Spleen (tissue), 13 donors: ENCODE results near the gene LRCH3. TPM values are rescaled to one million over a fixed set of nuclear protein-coding genes. Genes with fewer than 3 reads are reported as not detected.

Experiments used
- DNase-seq: peaks from one replicate; pipeline ENCODE4 v3.0.0-alpha.2; 2020
- H3K27ac ChIP-seq, 8 donors: fragments of 200-600 bp; sonication (generic) in 7 of 8; 1 replicate in 4 of 8; 2 replicates in 4 of 8; pipeline versions ENCODE4 v1.5.0 to v1.8.0; 2016 to 2021; ENCODE audit warnings: inconsistent platforms in 4 of 8, mild to moderate bottlenecking in 4 of 8, moderate library complexity in 1 of 8
- H3K27me3 ChIP-seq, 7 donors: fragments of 200-600 bp; sonication (generic) in 6 of 7; replicated peaks in 1 of 7; 1 replicate in 4 of 7; 2 replicates in 3 of 7; pipeline versions ENCODE4 v1.5.0 to v1.8.0; 2016 to 2021; ENCODE audit warnings: inconsistent platforms in 3 of 7, mild to moderate bottlenecking in 1 of 7
- H3K36me3 ChIP-seq, 6 donors: fragments of 200-600 bp; sonication (generic) in 5 of 6; 1 replicate in 4 of 6; 2 replicates in 2 of 6; pipeline versions ENCODE4 v1.5.0 to v1.8.0; 2016 to 2021; ENCODE audit warnings: inconsistent platforms in 2 of 6
- H3K4me1 ChIP-seq, 6 donors: fragments of 200-600 bp; sonication (generic) in 5 of 6; 1 replicate in 3 of 6; 2 replicates in 3 of 6; pipeline versions ENCODE4 v1.5.0 to v1.8.0; 2016 to 2021; ENCODE audit warnings: inconsistent platforms in 3 of 6
- H3K4me3 ChIP-seq, 8 donors: fragments of 200-600 bp; sonication (generic) in 7 of 8; 1 replicate in 4 of 8; 2 replicates in 4 of 8; pipeline versions ENCODE4 v1.5.0 to v1.8.0; 2016 to 2021; ENCODE audit warnings: inconsistent platforms in 4 of 8, mild to moderate bottlenecking in 4 of 8, moderate library complexity in 2 of 8
- H3K9me3 ChIP-seq, 8 donors: fragments of 200-600 bp; sonication (generic) in 7 of 8; 1 replicate in 4 of 8; 2 replicates in 4 of 8; pipeline versions ENCODE4 v1.5.0 to v1.8.0; 2016 to 2021; ENCODE audit warnings: inconsistent platforms in 4 of 8
- CTCF ChIP-seq, 11 experiments: fragments of 200-600 bp in 7 of 11; fragments of 450-650 bp in 4 of 11; sonication (generic) in 4 of 11; IDR thresholded peaks in 8 of 11; conservative IDR thresholded peaks in 3 of 11; 1 replicate in 7 of 11; 2 replicates in 4 of 11; pipeline versions ENCODE4 v1.4.0 to v1.8.0; 2016 to 2021; ENCODE audit warnings: antibody characterized with exemption in 11 of 11, inconsistent platforms in 4 of 11, mild to moderate bottlenecking in 1 of 11
- POLR2A ChIP-seq, 3 donors: fragments of 450-650 bp; IDR thresholded peaks; one replicate each; pipeline ENCODE4 v1.5.1; 2017; ENCODE audit warnings: antibody characterized with exemption in 3 of 3, mild to moderate bottlenecking in 1 of 3
- POLR2AphosphoS5 ChIP-seq, 3 donors: sonication (generic); formaldehyde crosslinking; IDR thresholded peaks; one replicate each; pipeline ENCODE4 v1.5.1; 2017; ENCODE audit warnings: antibody characterized with exemption in 3 of 3
- WGBS, 5 donors: extraction: QIAGEN DNeasy Blood & Tissue Kit in 3 of 5; methylation state at CpG; one replicate each; pipeline versions ENCODE4 v1.1.5 to v1.1.7; 2013 to 2018; 5-methylcytosine and 5-hydroxymethylcytosine counted together
- intact Hi-C: fragments of 100-400 bp; cut with DNase I; formaldehyde crosslinking; loops from one replicate; pipeline ENCODE4 v1.15.0; 2023; ENCODE audit warnings: low total_unique reads
- long read RNA-seq, 2 donors: transcript quantifications; one replicate each; lab custom pipeline, GENCODE V29; 2026
- polyA plus RNA-seq, 3 donors: library from polyadenylated mRNA; stranded (reverse); fragments of 200-250 nt; gene quantifications; one replicate each; pipeline ENCODE4 v1.2.1, GENCODE V29; 2013
- total RNA-seq, 7 donors: library from RNA; depleted of rRNA in 3 of 7; stranded (reverse); fragments of >200 nt in 3 of 7; fragmentation: NEBNext Ultra II Directional in 4 of 7; extraction: Animal tissue kit (Norgen Biotek cat#: 25700) in 4 of 7; gene quantifications; one replicate each; pipeline versions ENCODE4 v1.1.0 to v1.2.1, GENCODE V29; 2016 to 2021
- donor health status: healthy with polysubstance abuse.
- donor health status: DM: no; HTN: no; CAD: no; lungs with moderate emphysema.
- donor health status: DM: no; HTN: no; CAD: no.
- donor health status: Bipolar disorder and iron deficiency.
- donor health status: healthy.
- donor health status: DM: no; HTN: no; CAD: no.
- donor health status: DM: yes; HTN: yes; CAD: no.

The LRCH3 gene
- total RNA-seq, result 10 to 100 TPM; 56.1 to 86.2 (median 68.8) TPM
- polyA plus RNA-seq, result 10 to 100 TPM in 1 of 3 donors, 1 to 10 TPM in 2; 7.7 to 13.1 (median 8.6) TPM
- long read RNA-seq, donor 1, partial matches to known transcripts, result 26 of 29 reads
- long read RNA-seq, donor 1, other reads (novel, unspliced or antisense), result 0 of 29 reads
- long read RNA-seq, donor 2, partial matches to known transcripts, result 7 of 9 reads
- long read RNA-seq, donor 2, other reads (novel, unspliced or antisense), result 0 of 9 reads

GRCh38 chr3:197791113-197791891 is at the start of gene LRCH3:
TSS of gene LRCH3 (plus strand) at chr3:197791254. CDS start at chr3:197791279, 25 bp downstream.
- intact Hi-C loops, result no loop called here

GRCh38 chr3:197742787-197743186 is 48.3 kb upstream of the LRCH3 start:
- Histone ChIP-seq H3K4me1 (peaks cover 1 to 21% (median 12%) of the 10 kb centered on the region in 6 donors), H3K27me3 (no peaks in the 10 kb centered on the region), H3K9me3 (no peaks in the 10 kb centered on the region), H3K27ac (no peak overlapping the region), H3K36me3 (no peaks in the 10 kb centered on the region), H3K4me3 (no peak overlapping the region)
- DNase-seq, result no peak
- intact Hi-C loops, result no loop called here
- WGBS, 5 donors, result 83 to 93% (median 92%) methylated on average over 3 of the region's 3 CpGs
- TF ChIP-seq POLR2A (IDR thresholded peaks at IDR 0.05), result no peak
- no peak for TF ChIP-seq POLR2AphosphoS5 (IDR thresholded peaks at IDR 0.05)
- TF ChIP-seq CTCF (IDR thresholded peaks at IDR 0.05 in 8 of 11, conservative IDR thresholded peaks at IDR 0.05 in 3 of 11), result no peak

More at GRCh38 chr3:197791113-197791891, at the start of gene LRCH3:
- peak; percentile 95 for DNase-seq
- Histone ChIP-seq H3K4me3 (peak within 1 kb of the TSS; percentile 57 to 94 (median 82)), H3K27me3 (no peaks in the 10 kb centered on the region), H3K27ac (peak within 1 kb of the TSS; percentile 96 to 99 (median 98)), H3K9me3 (no peaks in the 10 kb centered on the region), H3K4me1 (peaks cover 8 to 58% (median 45%) of the 10 kb centered on the region in 6 donors), H3K36me3 (peaks cover 0 to 15% (median 0%) of the 10 kb centered on the region in 6 donors)
- TF ChIP-seq CTCF (IDR thresholded peaks at IDR 0.05 in 8 of 11, conservative IDR thresholded peaks at IDR 0.05 in 3 of 11), result peak in 4 of 11 experiments; percentile 2 to 18 (median 6)
- peak; percentile 92 to 95 (median 95) for TF ChIP-seq POLR2AphosphoS5 (IDR thresholded peaks at IDR 0.05)
- peak in 1 of 3 donors; percentile 29 for TF ChIP-seq POLR2A (IDR thresholded peaks at IDR 0.05)
- WGBS, 5 donors, result 0 to 1% (median 1%) methylated on average over 41 to 83 of the region's 83 CpGs

GRCh38 chr3:197746209-197746608 is 44.8 kb upstream of the LRCH3 start:
- 83 to 90% (median 89%) methylated on average over 3 of the region's 3 CpGs for whole genome bisulfite sequencing, 5 donors
- TF ChIP-seq POLR2AphosphoS5 (IDR thresholded peaks at IDR 0.05) (no peak), POLR2A (IDR thresholded peaks at IDR 0.05) (no peak)
- H3K4me3 ChIP-seq, result no peak overlapping the region
- no peak for DNase-seq
- H3K9me3 ChIP-seq, result no peaks in the 10 kb centered on the region
- H3K4me1 ChIP-seq, result peaks cover 6 to 33% (median 19%) of the 10 kb centered on the region in 6 donors
- no peaks in the 10 kb centered on the region for H3K36me3 ChIP-seq
- H3K27me3 ChIP-seq, result no peaks in the 10 kb centered on the region
- intact Hi-C loops, result no loop called here
- no peak overlapping the region for H3K27ac ChIP-seq

- TF ChIP-seq CTCF (IDR thresholded peaks at IDR 0.05 in 8 of 11, conservative IDR thresholded peaks at IDR 0.05 in 3 of 11) (no peak), POLR2A (IDR thresholded peaks at IDR 0.05) (no peak), POLR2AphosphoS5 (IDR thresholded peaks at IDR 0.05) (no peak)
- Histone ChIP-seq H3K9me3 (no peaks in the 10 kb centered on the region), H3K4me1 (peaks cover 8 to 40% (median 25%) of the 10 kb centered on the region in 6 donors), H3K27me3 (no peaks in the 10 kb centered on the region), H3K36me3 (no peaks in the 10 kb centered on the region), H3K27ac (peak overlapping the region in 2 of 8 donors; percentile 3 to 5), H3K4me3 (no peak overlapping the region)
- intact Hi-C loops, result no loop called here
- no peak for DNase-seq
- WGBS, 5 donors, result 59 to 79% (median 70%) methylated on average over 4 of the region's 4 CpGs
Measured at GRCh38 chr3:197746801-197747237, 44.2 kb upstream of the LRCH3 start.
